Ectodermal cell (in vitro differentiated cells): ENCODE results near the gene ZNF639.

Experiments used
- H3K27ac ChIP-seq: 2 replicates; pipeline ENCODE4 v1.7.0; 2013; ENCODE audit warnings: mild to moderate bottlenecking, low read depth, low read length; ENCODE audit not compliant: insufficient read depth, poor library complexity, severe bottlenecking
- H3K27me3 ChIP-seq: 2 replicates; pipeline ENCODE4 v1.7.0; 2013; ENCODE audit warnings: mild to moderate bottlenecking, low read length; ENCODE audit not compliant: insufficient read depth, control insufficient read depth, poor library complexity, severe bottlenecking
- H3K36me3 ChIP-seq: one replicate; pipeline ENCODE4 v1.7.0; 2013; ENCODE audit warnings: low read length; ENCODE audit not compliant: control insufficient read depth, insufficient read depth
- H3K4me1 ChIP-seq: one replicate; pipeline ENCODE4 v1.7.0; 2013; ENCODE audit warnings: low read length; ENCODE audit not compliant: control insufficient read depth, insufficient read depth
- H3K4me3 ChIP-seq: 2 replicates; pipeline ENCODE4 v1.7.0; 2013; ENCODE audit warnings: low read depth, low read length, control low read depth; ENCODE audit not compliant: insufficient read depth
- H3K9me3 ChIP-seq: 2 replicates; pipeline ENCODE4 v1.7.0; 2013; ENCODE audit warnings: mild to moderate bottlenecking, low read length, moderate library complexity; ENCODE audit not compliant: control insufficient read depth
- WGBS, 2 experiments: methylation state at CpG; one replicate each; pipeline ENCODE4 v1.1.7; 2013; ENCODE audit warnings: missing lambda C conversion rate in 2 of 2; 5-methylcytosine and 5-hydroxymethylcytosine counted together

The ZNF639 gene

GRCh38 chr3:179308001-179308400 is 14.8 kb upstream of the ZNF639 start:
- no peaks in the 10 kb centered on the region for H3K4me1 ChIP-seq
- H3K27me3 ChIP-seq = no peaks in the 10 kb centered on the region
- no peaks in the 10 kb centered on the region for H3K9me3 ChIP-seq
- H3K4me3 ChIP-seq = no peak overlapping the region
- H3K36me3 ChIP-seq = no peaks in the 10 kb centered on the region
- no peak overlapping the region for H3K27ac ChIP-seq

- H3K36me3 ChIP-seq = no peaks in the 10 kb centered on the region
- no peak overlapping the region for H3K4me3 ChIP-seq
- H3K27me3 ChIP-seq = no peaks in the 10 kb centered on the region
- 82 to 91% methylated on average over 1 of the region's 1 CpG for WGBS, 2 experiments
- no peak overlapping the region for H3K27ac ChIP-seq
- H3K9me3 ChIP-seq = no peaks in the 10 kb centered on the region
- no peaks in the 10 kb centered on the region for H3K4me1 ChIP-seq
Measured at GRCh38 chr3:179309225-179310078, 13.4 kb upstream of the ZNF639 start.

- H3K27ac ChIP-seq = no peak overlapping the region
- H3K9me3 ChIP-seq = no peaks in the 10 kb centered on the region
- no peaks in the 10 kb centered on the region for H3K4me1 ChIP-seq
- H3K36me3 ChIP-seq = no peaks in the 10 kb centered on the region
- WGBS, 2 experiments = 97 to 98% methylated on average over 2 of the region's 2 CpGs
- no peak overlapping the region for H3K4me3 ChIP-seq
- peaks cover 4% of the 10 kb centered on the region for H3K27me3 ChIP-seq
Measured at GRCh38 chr3:179318876-179319275, 4.0 kb upstream of the ZNF639 start.

- 64 to 68% methylated on average over 10 of the region's 10 CpGs for WGBS, 2 experiments
- H3K27ac ChIP-seq = no peak overlapping the region
- H3K9me3 ChIP-seq = no peaks in the 10 kb centered on the region
- H3K4me3 ChIP-seq = peak overlapping the region; percentile 90
- no peaks in the 10 kb centered on the region for H3K36me3 ChIP-seq
- peaks cover 4% of the 10 kb centered on the region for H3K27me3 ChIP-seq
- peaks cover 7% of the 10 kb centered on the region for H3K4me1 ChIP-seq
Measured at GRCh38 chr3:179321668-179322285, 1.1 kb upstream of the ZNF639 start.

- H3K27ac ChIP-seq = peak overlapping the region; percentile 60
- peaks cover 4% of the 10 kb centered on the region for H3K27me3 ChIP-seq
- peaks cover 1% of the 10 kb centered on the region for H3K36me3 ChIP-seq
- no peaks in the 10 kb centered on the region for H3K9me3 ChIP-seq
- 0% methylated on average over 81 of the region's 81 CpGs for WGBS, 2 experiments
- peak overlapping the region; percentile 90 for H3K4me3 ChIP-seq
- peaks cover 7% of the 10 kb centered on the region for H3K4me1 ChIP-seq
Measured at GRCh38 chr3:179323197-179324110, 623 bp downstream of the ZNF639 start.

GRCh38 chr3:179324270-179324754 is 1.5 kb downstream of the ZNF639 start:
- peaks cover 4% of the 10 kb centered on the region for H3K27me3 ChIP-seq
- WGBS, 2 experiments = 13 to 23% methylated on average over 8 of the region's 8 CpGs
- H3K27ac ChIP-seq = no peak overlapping the region
- H3K4me3 ChIP-seq = peak overlapping the region; percentile 90
- peaks cover 7% of the 10 kb centered on the region for H3K4me1 ChIP-seq
- H3K9me3 ChIP-seq = no peaks in the 10 kb centered on the region
- H3K36me3 ChIP-seq = peaks cover 9% of the 10 kb centered on the region

GRCh38 chr3:179330438-179330837 is 7.6 kb downstream of the ZNF639 start:
- Histone ChIP-seq H3K27ac (no peak overlapping the region), H3K9me3 (no peaks in the 10 kb centered on the region), H3K27me3 (no peaks in the 10 kb centered on the region), H3K36me3 (peaks cover 57% of the 10 kb centered on the region), H3K4me3 (no peak overlapping the region), H3K4me1 (no peaks in the 10 kb centered on the region)
- 94 to 97% methylated on average over 1 of the region's 1 CpG for WGBS, 2 experiments

- Histone ChIP-seq H3K4me3 (no peak overlapping the region), H3K9me3 (no peaks in the 10 kb centered on the region), H3K27ac (no peak overlapping the region), H3K4me1 (no peaks in the 10 kb centered on the region), H3K36me3 (peaks cover 60% of the 10 kb centered on the region), H3K27me3 (no peaks in the 10 kb centered on the region)
- 86 to 96% methylated on average over 4 of the region's 4 CpGs for WGBS, 2 experiments
Measured at GRCh38 chr3:179332240-179332639, 9.4 kb downstream of the ZNF639 start.

- Histone ChIP-seq H3K4me3 (no peak overlapping the region), H3K36me3 (peaks cover 60% of the 10 kb centered on the region), H3K27me3 (no peaks in the 10 kb centered on the region), H3K4me1 (no peaks in the 10 kb centered on the region), H3K9me3 (no peaks in the 10 kb centered on the region), H3K27ac (no peak overlapping the region)
- 88 to 99% methylated on average over 2 of the region's 2 CpGs for WGBS, 2 experiments
Measured at GRCh38 chr3:179333084-179333483, 10.3 kb downstream of the ZNF639 start.
